GM12878 (cell line): Measurements from ENCODE around the gene BBS9.
"Not testable (repeated sequence)": the region's sequence is repeated elsewhere in the genome, so short reads cannot be mapped to it uniquely, and the experiment has no call there.

Source experiments
- CEBPZ ChIP-seq: fragments of 150-350 bp; IDR thresholded peaks from 2 replicates; pipeline ENCODE4 v1.6.1; 2016; ENCODE audit warnings: low read depth, low read length
- CTCF ChIP-seq, 3 experiments: IDR thresholded peaks in 2 of 3; conservative IDR thresholded peaks in 1 of 3; 2 replicates each; pipeline ENCODE4 v1.5.1; 2011; ENCODE audit warnings: low read depth in 3 of 3, low read length in 3 of 3, mild to moderate bottlenecking in 3 of 3, control low read depth in 2 of 3, moderate library complexity in 2 of 3, inconsistent platforms in 1 of 3, mixed read lengths in 1 of 3; ENCODE audit not compliant: control insufficient read depth in 2 of 3, insufficient read depth in 1 of 3; ENCODE audit errors: extremely low read depth in 1 of 3
- DPF2 ChIP-seq: fragments of 450-650 bp; IDR thresholded peaks from 2 replicates; pipeline ENCODE4 v1.6.1; 2017; ENCODE audit warnings: mild to moderate bottlenecking
- EZH2 ChIP-seq: IDR thresholded peaks from 2 replicates; pipeline ENCODE4 v1.6.1; 2012; ENCODE audit warnings: low read depth, mild to moderate bottlenecking, control low read depth, inconsistent platforms, low read length, borderline replicate concordance; ENCODE audit not compliant: control insufficient read depth
- NBN ChIP-seq: fragments of 450-650 bp; IDR thresholded peaks from 2 replicates; pipeline ENCODE4 v1.6.1; 2016
- POLR2AphosphoS5 ChIP-seq: IDR thresholded peaks from 2 replicates; pipeline ENCODE4 v1.6.1; 2011; ENCODE audit warnings: mild to moderate bottlenecking, low read length, inconsistent platforms
- RFX5 ChIP-seq: IDR thresholded peaks from 2 replicates; pipeline ENCODE4 v1.6.1; 2011; ENCODE audit warnings: low read depth, low read length, improper control_type of control experiment
- ZBED1 ChIP-seq: IDR thresholded peaks from 2 replicates; pipeline ENCODE4 v1.6.1; 2016; ENCODE audit warnings: borderline replicate concordance

- TF ChIP-seq POLR2AphosphoS5; ZBED1; CEBPZ; NBN; EZH2; CTCF (IDR thresholded peaks at IDR 0.05 in 2 of 3, conservative IDR thresholded peaks at IDR 0.05 in 1 of 3; ENCODE audit: control insufficient read depth in 2 of 3, extremely low read depth in 1 of 3, insufficient read depth in 1 of 3, low read depth in 3 of 3, low read length in 3 of 3); RFX5; DPF2: not testable (repeated sequence)
These were observed 398.2 kb downstream of the BBS9 start for GRCh38 chr7:33527613-33528012.
